H1 (cell line): Measurements from ENCODE around the gene ISG15. TPM values are rescaled to one million over a fixed set of nuclear protein-coding genes. Genes with fewer than 3 reads are reported as not detected.

Experiments used
- CTCF ChIA-PET: fragments of 300-600 bp; sonication (Branson Sonifier 250); formaldehyde crosslinking; loops from one replicate; lab custom pipeline; 2021; ENCODE audit not compliant: partially characterized antibody; lab: Charles Lee
- POLR2A ChIA-PET: fragments of 300-600 bp; sonication (Branson Sonifier 250); formaldehyde crosslinking; loops from one replicate; lab custom pipeline; 2021; ENCODE audit warnings: inconsistent platforms; ENCODE audit not compliant: partially characterized antibody; lab: Charles Lee
- DNase-seq, 2 experiments: peaks; one replicate each; pipeline versions ENCODE4 v3.0.0 to v3.0.0-alpha.2; 2010 to 2022; ENCODE audit warnings: low spot score in 2 of 2, low read depth in 1 of 2, mixed read lengths in 1 of 2
- FAIRE-seq: peaks from 2 replicates; lab custom pipeline; 2011; peaks lifted over from hg19 to GRCh38; lab: Jason Lieb, UNC
- H2AFZ ChIP-seq: 2 replicates; pipeline ENCODE4 v1.8.1; 2012; ENCODE audit warnings: low read length, inconsistent platforms
- H2AK5ac ChIP-seq: 2 replicates; pipeline ENCODE4 v1.6.1; 2013; ENCODE audit warnings: low read depth, low read length
- H2BK120ac ChIP-seq: replicated peaks from 2 replicates; pipeline ENCODE3; 2013; ENCODE audit warnings: low read depth, low read length, inconsistent platforms
- H2BK12ac ChIP-seq: 2 replicates; pipeline ENCODE4 v1.6.1; 2013; ENCODE audit warnings: low read depth, low read length
- H2BK15ac ChIP-seq: 2 replicates; pipeline ENCODE4 v1.6.1; 2013; ENCODE audit warnings: low read length
- H2BK20ac ChIP-seq: 2 replicates; pipeline ENCODE4 v1.6.1; 2013; ENCODE audit warnings: low read length
- H2BK5ac ChIP-seq: 2 replicates; pipeline ENCODE4 v1.6.1; 2013; ENCODE audit warnings: low read depth, low read length
- H3K14ac ChIP-seq: 2 replicates; pipeline ENCODE4 v1.6.1; 2013; ENCODE audit warnings: inconsistent platforms; ENCODE audit not compliant: insufficient read length
- H3K18ac ChIP-seq: 2 replicates; pipeline ENCODE4 v1.6.1; 2013; ENCODE audit warnings: low read length; ENCODE audit errors: extremely low read depth
- H3K23ac ChIP-seq: 2 replicates; pipeline ENCODE4 v1.6.1; 2013; ENCODE audit warnings: inconsistent platforms; ENCODE audit not compliant: insufficient read length
- H3K23me2 ChIP-seq: 2 replicates; pipeline ENCODE4 v1.6.1; 2013; ENCODE audit warnings: low read depth, low read length
- H3K27ac ChIP-seq: 2 replicates; pipeline ENCODE4 v1.6.1; 2011; ENCODE audit warnings: low read depth, low read length, inconsistent platforms
- H3K27me3 ChIP-seq, 4 experiments: replicated peaks in 1 of 4; 1 replicate in 1 of 4; 2 replicates in 3 of 4; pipeline versions ENCODE4 v1.6.1 to v1.8.1; 2011 to 2013; ENCODE audit warnings: low read length in 3 of 4, mild to moderate bottlenecking in 3 of 4, inconsistent platforms in 2 of 4, mixed read lengths in 2 of 4, moderate library complexity in 1 of 4; ENCODE audit not compliant: control insufficient read depth in 3 of 4, insufficient read depth in 3 of 4; ENCODE audit errors: extremely low read depth in 1 of 4
- H3K36me3 ChIP-seq, 4 experiments: 2 replicates each; pipeline versions ENCODE4 v1.6.1 to v1.8.1; 2011 to 2013; ENCODE audit warnings: mild to moderate bottlenecking in 4 of 4, low read length in 3 of 4, moderate library complexity in 2 of 4, control low read depth in 1 of 4, inconsistent platforms in 1 of 4; ENCODE audit not compliant: insufficient read depth in 4 of 4, control insufficient read depth in 2 of 4
- H3K4ac ChIP-seq: replicated peaks from 2 replicates; pipeline ENCODE3; 2013; ENCODE audit warnings: low read length, low read depth, mixed read lengths, inconsistent platforms; ENCODE audit not compliant: insufficient read length
- H3K4me1 ChIP-seq, 4 experiments: replicated peaks in 1 of 4; 1 replicate in 1 of 4; 2 replicates in 3 of 4; pipeline versions ENCODE4 v1.6.1 to v1.8.1; 2011 to 2013; ENCODE audit warnings: low read length in 3 of 4, inconsistent platforms in 2 of 4, mixed read lengths in 1 of 4; ENCODE audit not compliant: insufficient read depth in 4 of 4, control insufficient read depth in 3 of 4
- H3K4me2 ChIP-seq, 2 experiments: 2 replicates each; pipeline versions ENCODE4 v1.6.1 to v1.8.1; 2011 to 2013; ENCODE audit warnings: low read depth in 2 of 2, low read length in 2 of 2, control low read depth in 1 of 2, inconsistent platforms in 1 of 2, mild to moderate bottlenecking in 1 of 2; ENCODE audit not compliant: insufficient read depth in 1 of 2
- H3K4me3 ChIP-seq, 4 experiments: fragments of 200-600, 300-600 bp in 1 of 4; sonication (generic), shearing (Covaris generic), sonication (Bioruptor Twin) in 1 of 4; 2 replicates each; pipeline versions ENCODE4 v1.5.1 to v1.8.1; 2011 to 2016; ENCODE audit warnings: low read length in 4 of 4, low read depth in 3 of 4, control low read depth in 2 of 4, inconsistent platforms in 2 of 4, mild to moderate bottlenecking in 2 of 4, mixed read lengths in 1 of 4, moderate library complexity in 1 of 4; ENCODE audit not compliant: insufficient read depth in 2 of 4; ENCODE audit errors: extremely low read depth in 1 of 4
- H3K56ac ChIP-seq: replicated peaks from 2 replicates; pipeline ENCODE3; 2013; ENCODE audit warnings: low read depth, mild to moderate bottlenecking, mixed read lengths, low read length, inconsistent platforms; ENCODE audit not compliant: insufficient read length
- H3K79me1 ChIP-seq: 2 replicates; pipeline ENCODE4 v1.6.1; 2013; ENCODE audit warnings: low read depth, low read length, control low read depth
- H3K79me2 ChIP-seq, 2 experiments: 2 replicates each; pipeline versions ENCODE4 v1.6.1 to v1.8.1; 2012 to 2013; ENCODE audit warnings: low read length in 2 of 2, mild to moderate bottlenecking in 2 of 2, inconsistent platforms in 1 of 2; ENCODE audit not compliant: insufficient read depth in 2 of 2, control insufficient read depth in 1 of 2
- H3K9ac ChIP-seq, 4 experiments: replicated peaks in 1 of 4; 1 replicate in 1 of 4; 2 replicates in 3 of 4; pipeline versions ENCODE4 v1.6.1 to v1.8.1; 2011 to 2013; ENCODE audit warnings: low read depth in 3 of 4, low read length in 3 of 4, control low read depth in 2 of 4, mild to moderate bottlenecking in 2 of 4, moderate library complexity in 2 of 4, inconsistent platforms in 1 of 4; ENCODE audit errors: extremely low read depth in 1 of 4
- H3K9me3 ChIP-seq, 2 experiments: 2 replicates each; pipeline versions ENCODE4 v1.6.1 to v1.8.1; 2012 to 2013; ENCODE audit warnings: mild to moderate bottlenecking in 2 of 2, moderate library complexity in 2 of 2, control low read depth in 1 of 2, inconsistent platforms in 1 of 2, low read depth in 1 of 2, low read length in 1 of 2, mixed read lengths in 1 of 2; ENCODE audit not compliant: insufficient read depth in 2 of 2
- H4K20me1 ChIP-seq, 2 experiments: replicated peaks in 1 of 2; 2 replicates each; pipeline versions ENCODE3 to v1.8.1; 2011 to 2013; ENCODE audit warnings: inconsistent platforms in 2 of 2, low read length in 2 of 2, mild to moderate bottlenecking in 1 of 2; ENCODE audit not compliant: insufficient read depth in 2 of 2, control insufficient read depth in 1 of 2
- H4K5ac ChIP-seq: 2 replicates; pipeline ENCODE4 v1.6.1; 2013; ENCODE audit warnings: low read length, low read depth, mixed read lengths, inconsistent platforms; ENCODE audit not compliant: insufficient read length
- H4K8ac ChIP-seq: 2 replicates; pipeline ENCODE4 v1.8.0; 2013; ENCODE audit warnings: mild to moderate bottlenecking, moderate library complexity, low read length, inconsistent platforms; ENCODE audit not compliant: insufficient read depth; ENCODE audit errors: extremely low read depth
- H4K91ac ChIP-seq: replicated peaks from 2 replicates; pipeline ENCODE3; 2013; ENCODE audit warnings: low read length, mixed read lengths, inconsistent platforms; ENCODE audit not compliant: insufficient read length
- JUN ChIP-seq: IDR thresholded peaks from 2 replicates; pipeline ENCODE4 v1.6.1; 2011; ENCODE audit warnings: low read depth, mild to moderate bottlenecking, improper control_type of control experiment, low read length
- MAFK ChIP-seq: IDR thresholded peaks from 2 replicates; pipeline ENCODE4 v1.6.1; 2012; ENCODE audit warnings: low read depth, mild to moderate bottlenecking, improper control_type of control experiment, low read length
- RXRA ChIP-seq: IDR thresholded peaks from 2 replicates; pipeline ENCODE4 v1.6.1; 2011; ENCODE audit warnings: low read depth, mild to moderate bottlenecking, low read length, moderate library complexity; ENCODE audit not compliant: insufficient read depth
- WGBS, 2 experiments: shearing (Covaris generic) in 1 of 2; methylation state at CpG; one replicate each; pipeline versions ENCODE4 v1.1.6 to v1.1.7; 2013 to 2015; ENCODE audit warnings: low lambda C conversion rate in 2 of 2, mixed read lengths in 2 of 2, inconsistent platforms in 1 of 2, low coverage in 1 of 2, missing lambda C conversion rate in 1 of 2; ENCODE audit not compliant: insufficient replicate concordance in 2 of 2, insufficient coverage in 1 of 2, insufficient read length in 1 of 2; ENCODE audit errors: extremely low coverage in 1 of 2, missing lambda C conversion rate in 1 of 2; 5-methylcytosine and 5-hydroxymethylcytosine counted together
- polyA plus RNA-seq, 7 experiments: library from polyadenylated mRNA; depleted of rRNA in 3 of 7; stranded (reverse) in 5 of 7; unstranded in 2 of 7; fragments of >200 nt in 5 of 7; fragments of 200-250 nt in 2 of 7; gene quantifications; 1 replicate in 5 of 7; 2 replicates in 1 of 7; 4 replicates in 1 of 7; pipeline versions ENCODE4 v1.2.1 to v1.2.3, GENCODE V29; 2011 to 2013; ENCODE audit warnings: missing spikeins in 2 of 7, mixed read lengths in 2 of 7
- total RNA-seq: library from RNA; stranded (reverse); fragmentation: NEBNext Ultra II Directional; extraction: Animal tissue kit (Norgen Biotek cat#: 25700); gene quantifications from 2 replicates; pipeline ENCODE4 v1.2.1, GENCODE V29; 2021

The ISG15 gene
- total and polyA plus RNA-seq, 2 of the 8 experiments (the other 6 are each of a cell fraction or from before 2014, with no cell fraction given), result 29.3 to 121 TPM

DNA sequence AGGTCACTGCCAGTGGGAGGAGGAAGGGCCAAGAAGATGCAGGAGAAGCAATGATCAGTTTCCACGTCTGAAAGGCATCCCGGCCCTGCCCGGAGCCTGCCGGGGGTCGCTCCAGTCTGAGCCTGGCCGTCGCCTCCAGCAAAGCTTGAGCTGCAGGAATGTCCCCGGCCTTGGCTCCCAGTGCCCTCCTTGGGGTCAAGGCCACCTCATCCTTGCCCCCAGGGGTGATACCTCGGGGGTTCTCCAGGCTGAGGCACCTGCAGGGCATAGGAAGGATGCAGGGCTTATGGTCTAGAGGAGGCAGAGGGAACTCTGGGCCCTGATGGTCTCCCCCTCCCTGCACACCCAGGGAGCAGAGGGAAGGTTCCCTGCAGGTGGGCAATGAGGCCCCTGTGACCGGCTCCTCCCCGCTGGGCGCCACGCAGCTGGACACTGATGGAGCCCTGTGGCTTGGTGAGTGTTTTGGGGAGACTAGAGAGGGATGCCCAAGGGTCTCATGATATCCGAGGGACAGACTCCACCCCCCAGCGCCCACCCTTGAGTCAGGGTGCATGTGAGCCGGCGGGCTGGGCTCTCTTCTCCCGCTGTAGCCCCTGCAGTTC, 40.9 kb downstream of the ISG15 start:
- no peak overlapping the region for H3K27ac ChIP-seq
- TF ChIP-seq JUN (no peak), RXRA (no peak), MAFK (no peak)
- peaks cover 2 to 56% (median 27%) of the 10 kb centered on the region in 4 experiments; a peak in 6 of 8 replicates for H3K36me3 ChIP-seq
- no peak overlapping the region for H3K9ac ChIP-seq
- FAIRE-seq (no peak), DNase-seq (no peak)
- H2AK5ac ChIP-seq, result no peak overlapping the region
- no peak overlapping the region for H3K4me3 ChIP-seq
- H4K91ac ChIP-seq, result no peak overlapping the region
- H2BK5ac ChIP-seq, result no peak overlapping the region
- H3K79me2 ChIP-seq, result no peaks in the 10 kb centered on the region
- no peaks in the 10 kb centered on the region for H3K9me3 ChIP-seq
- H2BK120ac ChIP-seq, result no peak overlapping the region
- peaks cover 0 to 6% (median 4%) of the 10 kb centered on the region in 4 experiments; a peak in 5 of 7 replicates for H3K4me1 ChIP-seq
- 91% methylated on average over 16 of the region's 18 CpGs; no CpG with 5 or more reads in 1 of the 2 experiments for WGBS, 2 experiments
- no peak overlapping the region for H2AFZ ChIP-seq
- H3K27me3 ChIP-seq, result peaks cover 3 to 16% (median 11%) of the 10 kb centered on the region in 4 experiments
- no peak overlapping the region for H3K4ac ChIP-seq
- no peak overlapping the region for H3K14ac ChIP-seq
- peaks cover 0 to 22% of the 10 kb centered on the region in 2 experiments for H4K20me1 ChIP-seq
- CTCF ChIA-PET, result interaction anchor here (0.9 to 10.2 kb wide), 4 partner anchors 8 to 70 kb away, joined by 3 to 70 read pairs (median 20); no protein-coding TSS in a partner anchor
- H4K8ac ChIP-seq, result no peak overlapping the region
- peaks cover 4% of the 10 kb centered on the region; the same call in 1 of the 2 replicates for H3K23me2 ChIP-seq
- H2BK20ac ChIP-seq, result no peak overlapping the region
- no peak overlapping the region for H4K5ac ChIP-seq
- H3K23ac ChIP-seq, result no peak overlapping the region
- H2BK12ac ChIP-seq, result no peak overlapping the region
- POLR2A ChIA-PET, result interaction anchor here (1.3 to 6.9 kb wide), 5 partner anchors 10 to 30 kb away, joined by 3 to 70 read pairs (median 8); no protein-coding TSS in a partner anchor
- H3K18ac ChIP-seq, result no peak overlapping the region
- peaks cover 5% of the 10 kb centered on the region; the same call in 1 of the 2 replicates for H3K79me1 ChIP-seq
- H3K4me2 ChIP-seq, result no peak overlapping the region
- H3K56ac ChIP-seq, result no peak overlapping the region
- no peak overlapping the region for H2BK15ac ChIP-seq
